ENCODE measurements around the gene CEP126.

DNA sequence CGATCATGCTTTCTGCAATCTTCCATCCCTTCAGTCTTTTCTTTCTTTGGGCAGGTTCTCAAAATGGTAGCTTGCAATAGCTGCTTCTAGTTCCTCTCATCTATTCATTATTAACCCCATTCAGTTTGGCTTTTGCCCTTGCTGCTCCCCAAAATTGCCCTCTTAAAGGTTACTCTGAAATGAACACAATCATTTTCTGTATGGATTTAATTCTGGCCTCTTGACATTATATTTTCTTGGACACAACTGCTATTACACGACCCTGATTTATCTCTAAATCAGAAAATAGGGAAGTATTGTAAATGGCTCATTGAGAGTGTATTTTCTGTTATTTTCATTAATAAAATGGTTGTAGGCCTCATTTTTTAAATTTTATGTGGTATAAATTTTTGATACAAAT is 1.6 kb downstream of the CEP126 start, which contains the start of gene ANGPTL5:
- TF ChIP-seq, protein P1, sequence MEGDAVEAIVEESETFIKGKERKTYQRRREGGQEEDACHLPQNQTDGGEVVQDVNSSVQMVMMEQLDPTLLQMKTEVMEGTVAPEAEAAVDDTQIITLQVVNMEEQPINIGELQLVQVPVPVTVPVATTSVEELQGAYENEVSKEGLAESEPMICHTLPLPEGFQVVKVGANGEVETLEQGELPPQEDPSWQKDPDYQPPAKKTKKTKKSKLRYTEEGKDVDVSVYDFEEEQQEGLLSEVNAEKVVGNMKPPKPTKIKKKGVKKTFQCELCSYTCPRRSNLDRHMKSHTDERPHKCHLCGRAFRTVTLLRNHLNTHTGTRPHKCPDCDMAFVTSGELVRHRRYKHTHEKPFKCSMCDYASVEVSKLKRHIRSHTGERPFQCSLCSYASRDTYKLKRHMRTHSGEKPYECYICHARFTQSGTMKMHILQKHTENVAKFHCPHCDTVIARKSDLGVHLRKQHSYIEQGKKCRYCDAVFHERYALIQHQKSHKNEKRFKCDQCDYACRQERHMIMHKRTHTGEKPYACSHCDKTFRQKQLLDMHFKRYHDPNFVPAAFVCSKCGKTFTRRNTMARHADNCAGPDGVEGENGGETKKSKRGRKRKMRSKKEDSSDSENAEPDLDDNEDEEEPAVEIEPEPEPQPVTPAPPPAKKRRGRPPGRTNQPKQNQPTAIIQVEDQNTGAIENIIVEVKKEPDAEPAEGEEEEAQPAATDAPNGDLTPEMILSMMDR (IDR thresholded peaks at IDR 0.05): no peak
- no peak for TF ChIP-seq POLR2AphosphoS5 (IDR thresholded peaks at IDR 0.05; ENCODE audit: insufficient read depth in 1 of 2, low read depth in 1 of 2)
- no peak for TF ChIP-seq POLR2A (IDR thresholded peaks at IDR 0.05)
